Stimulated activated effector memory CD8-positive, alpha-beta T cell treated with anti-CD3 and anti-CD28 coated beads, Interleukin-12 subunit alpha, Interleukin-12 subunit beta, amount 100 ng/mL, for 72 hours (primary cell): ENCODE data around the gene PRR16.
"Not testable (repeated sequence)": the region's sequence is repeated elsewhere in the genome, so short reads cannot be mapped to it uniquely, and the experiment has no call there.

Experiments used
- ATAC-seq: fragments of 150-1000 bp; cut with Tn5 transposase; 2 replicates; pipeline ENCODE4 v1.10.0; 2021
- DNase-seq, 2 donors: peaks; one replicate each; pipeline ENCODE4 v3.0.0; 2021 to 2022; ENCODE audit warnings: low spot score in 2 of 2
- H3K27ac Mint-ChIP-seq: one replicate; pipeline ENCODE4 v1.8.0; 2022; ENCODE audit warnings: mild to moderate bottlenecking, mixed read lengths
- H3K36me3 Mint-ChIP-seq: one replicate; pipeline ENCODE4 v1.8.0; 2022; ENCODE audit warnings: mild to moderate bottlenecking, mixed read lengths
- H3K4me1 Mint-ChIP-seq: one replicate; pipeline ENCODE4 v1.8.0; 2022; ENCODE audit warnings: mixed read lengths
- H3K4me3 Mint-ChIP-seq: one replicate; pipeline ENCODE4 v1.8.0; 2022; ENCODE audit warnings: mild to moderate bottlenecking, mixed read lengths
- H3K9me3 Mint-ChIP-seq: one replicate; pipeline ENCODE4 v1.8.0; 2022; ENCODE audit warnings: mixed read lengths

The PRR16 gene

GRCh38 chr5:120463991-120464626 lies at the start of gene PRR16:
PRR16 (plus strand) TSS chr5:120464300.
- no peaks in the 10 kb centered on the region for H3K4me1 Mint-ChIP-seq
- no peak within 1 kb of the TSS for H3K4me3 Mint-ChIP-seq
- no peak for DNase-seq
- peak; percentile 37 for ATAC-seq
- no peaks in the 10 kb centered on the region for H3K36me3 Mint-ChIP-seq
- peaks cover 6% of the 10 kb centered on the region for H3K9me3 Mint-ChIP-seq
- no peak within 1 kb of the TSS for H3K27ac Mint-ChIP-seq

DNA sequence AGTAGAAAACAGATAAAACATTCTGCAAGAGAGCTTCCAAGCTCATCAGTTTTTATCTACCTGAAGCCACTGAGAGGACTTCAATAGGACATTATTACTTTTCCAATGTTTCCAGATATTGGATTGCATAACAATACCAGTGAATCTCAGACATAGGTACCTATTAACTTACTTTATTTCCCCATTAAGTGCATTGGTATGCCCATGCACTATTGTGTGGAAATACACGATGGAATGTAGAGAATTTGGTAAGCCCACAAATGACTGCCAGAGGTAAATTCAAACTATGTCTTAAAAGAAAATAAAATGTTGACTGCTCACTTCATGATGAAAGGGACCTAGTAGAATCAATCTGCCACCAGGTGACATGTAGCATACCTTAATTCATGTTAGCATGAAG lies 48.1 kb upstream of the PRR16 start:
- DNase-seq (no peak), ATAC-seq (no peak)
- no peaks in the 10 kb centered on the region for H3K4me1 Mint-ChIP-seq
- H3K4me3 Mint-ChIP-seq: no peak overlapping the region
- no peaks in the 10 kb centered on the region for H3K36me3 Mint-ChIP-seq
- no peak overlapping the region for H3K27ac Mint-ChIP-seq
- peaks cover 6% of the 10 kb centered on the region for H3K9me3 Mint-ChIP-seq

- Mint-ChIP-seq H3K4me3 (no peak overlapping the region), H3K27ac (no peak overlapping the region), H3K4me1 (no peaks in the 10 kb centered on the region), H3K36me3 (no peaks in the 10 kb centered on the region), H3K9me3 (peaks cover 7% of the 10 kb centered on the region)
- no peak for DNase-seq
- no peak for ATAC-seq
Measured at GRCh38 chr5:120419127-120419526, 45.0 kb upstream of the PRR16 start.

- H3K27ac Mint-ChIP-seq, H3K4me3 Mint-ChIP-seq, DNase-seq, ATAC-seq, H3K4me1 Mint-ChIP-seq, H3K36me3 Mint-ChIP-seq: not testable (repeated sequence)
- peaks cover 29% of the 10 kb centered on the region for H3K9me3 Mint-ChIP-seq
Measured at GRCh38 chr5:120426633-120427275, 37.3 kb upstream of the PRR16 start.

- no peak for ATAC-seq
- H3K4me1 Mint-ChIP-seq: no peaks in the 10 kb centered on the region
- H3K36me3 Mint-ChIP-seq: no peaks in the 10 kb centered on the region
- DNase-seq: no peak
- peaks cover 29% of the 10 kb centered on the region for H3K9me3 Mint-ChIP-seq
- no peak overlapping the region for H3K4me3 Mint-ChIP-seq
- no peak overlapping the region for H3K27ac Mint-ChIP-seq
Measured at GRCh38 chr5:120430572-120430971, 33.5 kb upstream of the PRR16 start.

DNA sequence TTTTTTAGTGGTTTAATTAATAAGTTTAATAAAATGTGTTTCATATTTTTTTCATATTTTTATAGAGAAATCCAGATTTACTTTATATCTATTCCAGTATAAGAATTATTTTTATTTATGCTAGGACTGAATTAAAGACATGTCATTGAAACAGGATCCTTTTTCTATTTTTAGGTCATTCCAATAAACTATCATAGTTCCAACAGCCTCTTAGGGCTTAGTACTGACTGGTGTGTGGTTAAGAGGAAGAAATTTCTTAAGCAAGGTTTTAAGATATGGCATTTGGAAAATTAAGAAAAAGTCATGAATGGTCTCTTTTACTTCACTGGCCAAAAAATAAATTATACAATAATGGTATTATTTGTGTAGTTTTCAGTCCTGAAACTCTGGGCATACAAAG lies 31.2 kb upstream of the PRR16 start:
- Mint-ChIP-seq H3K4me3 (no peak overlapping the region), H3K9me3 (peaks cover 31% of the 10 kb centered on the region), H3K27ac (no peak overlapping the region), H3K36me3 (no peaks in the 10 kb centered on the region), H3K4me1 (no peaks in the 10 kb centered on the region)
- ATAC-seq: no peak
- DNase-seq: no peak

- Mint-ChIP-seq H3K9me3 (peaks cover 19% of the 10 kb centered on the region), H3K36me3 (no peaks in the 10 kb centered on the region), H3K4me3 (no peak overlapping the region), H3K4me1 (no peaks in the 10 kb centered on the region), H3K27ac (no peak overlapping the region)
- no peak for ATAC-seq
- no peak for DNase-seq
Measured at GRCh38 chr5:120435129-120435528, 29.0 kb upstream of the PRR16 start.

- ATAC-seq (no peak), DNase-seq (no peak)
- Mint-ChIP-seq H3K27ac (no peak overlapping the region), H3K36me3 (no peaks in the 10 kb centered on the region), H3K4me3 (no peak overlapping the region), H3K4me1 (no peaks in the 10 kb centered on the region), H3K9me3 (peaks cover 11% of the 10 kb centered on the region)
Measured at GRCh38 chr5:120436996-120437395, 27.1 kb upstream of the PRR16 start.

DNA sequence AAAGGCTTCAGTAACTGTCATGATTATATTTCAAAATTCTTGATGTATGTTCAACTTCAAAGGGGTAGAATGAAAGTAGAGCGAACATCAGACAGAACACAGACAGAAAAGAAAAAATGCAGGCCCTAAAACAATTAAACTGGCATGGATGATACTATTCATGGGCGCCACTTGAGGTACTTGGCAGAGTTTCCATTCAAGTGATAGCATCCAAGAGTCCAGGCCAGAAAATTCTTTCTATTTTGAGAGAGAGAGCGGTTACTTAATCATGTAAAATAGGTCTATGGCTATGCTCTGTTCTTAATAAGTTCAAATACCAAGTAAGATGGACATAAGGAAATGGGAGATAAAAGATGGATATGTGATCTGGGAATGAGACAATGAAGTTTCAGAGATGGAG lies 21.4 kb upstream of the PRR16 start:
- Mint-ChIP-seq H3K36me3 (no peaks in the 10 kb centered on the region), H3K4me1 (no peaks in the 10 kb centered on the region), H3K9me3 (peaks cover 7% of the 10 kb centered on the region), H3K4me3 (no peak overlapping the region), H3K27ac (no peak overlapping the region)
- ATAC-seq (no peak), DNase-seq (no peak)

DNA sequence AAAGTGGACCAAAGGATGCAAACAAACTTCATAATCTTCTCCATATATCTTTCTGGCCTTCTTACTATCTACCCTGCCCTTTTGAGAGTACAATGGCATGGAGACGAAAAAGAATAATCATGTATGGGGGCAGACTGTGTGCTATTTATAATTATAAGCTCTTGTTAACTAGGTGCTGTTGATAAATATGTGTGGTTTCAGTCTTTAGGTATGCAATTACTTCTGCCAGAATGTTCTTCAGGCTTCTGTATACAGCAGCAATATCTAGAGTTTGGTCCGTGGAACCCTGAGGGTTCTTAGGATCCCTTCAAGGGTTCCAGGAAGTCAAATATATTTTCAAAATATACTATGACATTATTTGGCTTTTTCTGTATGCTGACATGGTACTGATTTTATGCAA lies 20.5 kb upstream of the PRR16 start:
- Mint-ChIP-seq H3K4me3 (no peak overlapping the region), H3K9me3 (peaks cover 7% of the 10 kb centered on the region), H3K4me1 (no peaks in the 10 kb centered on the region), H3K27ac (no peak overlapping the region), H3K36me3 (no peaks in the 10 kb centered on the region)
- ATAC-seq: no peak
- DNase-seq: no peak

GRCh38 chr5:120446068-120446492 lies 18.0 kb upstream of the PRR16 start:
- ATAC-seq: no peak
- no peak overlapping the region for H3K4me3 Mint-ChIP-seq

GRCh38 chr5:120446901-120447300 lies 17.2 kb upstream of the PRR16 start:
- Mint-ChIP-seq H3K27ac (no peak overlapping the region), H3K4me1 (no peaks in the 10 kb centered on the region), H3K9me3 (peaks cover 9% of the 10 kb centered on the region), H3K4me3 (no peak overlapping the region), H3K36me3 (no peaks in the 10 kb centered on the region)
- ATAC-seq: no peak
- DNase-seq: no peak

More at GRCh38 chr5:120446068-120446492, 18.0 kb upstream of the PRR16 start:
- DNase-seq: no peak
- peaks cover 9% of the 10 kb centered on the region for H3K9me3 Mint-ChIP-seq
- no peaks in the 10 kb centered on the region for H3K4me1 Mint-ChIP-seq
- no peak overlapping the region for H3K27ac Mint-ChIP-seq
- H3K36me3 Mint-ChIP-seq: no peaks in the 10 kb centered on the region

DNA sequence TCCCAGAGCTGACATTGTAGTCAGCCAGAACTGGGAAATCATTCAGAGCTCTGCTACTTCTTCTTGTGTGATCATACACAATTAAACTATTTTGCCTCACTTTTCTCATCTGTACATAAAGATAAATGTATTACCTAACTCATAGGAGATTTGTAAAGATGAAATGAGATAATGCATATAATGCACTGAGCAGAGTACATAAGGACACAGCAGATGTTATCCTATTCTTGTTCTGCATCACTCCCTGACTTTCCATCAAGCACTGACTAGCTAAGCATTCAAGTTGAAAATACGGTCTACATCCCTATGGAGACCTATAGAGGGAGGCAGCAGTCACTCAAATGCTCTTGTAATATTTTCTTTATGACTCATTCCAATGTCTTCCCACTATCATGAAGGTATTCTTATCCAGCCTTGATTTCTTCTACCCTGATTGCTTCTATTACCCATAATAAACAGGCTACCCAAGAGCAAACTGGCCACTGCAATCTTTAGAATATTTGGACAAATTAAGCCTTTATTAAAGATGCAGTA lies 16.3 kb upstream of the PRR16 start:
- no peaks in the 10 kb centered on the region for H3K4me1 Mint-ChIP-seq
- DNase-seq: no peak
- H3K27ac Mint-ChIP-seq: no peak overlapping the region
- no peak for ATAC-seq
- H3K9me3 Mint-ChIP-seq: peaks cover 4% of the 10 kb centered on the region
- H3K4me3 Mint-ChIP-seq: no peak overlapping the region
- H3K36me3 Mint-ChIP-seq: no peaks in the 10 kb centered on the region

- peaks cover 2% of the 10 kb centered on the region for H3K9me3 Mint-ChIP-seq
- no peak for DNase-seq
- H3K27ac Mint-ChIP-seq: no peak overlapping the region
- H3K4me1 Mint-ChIP-seq: no peaks in the 10 kb centered on the region
- no peak for ATAC-seq
- H3K4me3 Mint-ChIP-seq: no peak overlapping the region
- no peaks in the 10 kb centered on the region for H3K36me3 Mint-ChIP-seq
Measured at GRCh38 chr5:120449501-120449900, 14.6 kb upstream of the PRR16 start.

- Mint-ChIP-seq H3K4me1 (no peaks in the 10 kb centered on the region), H3K9me3 (peaks cover 2% of the 10 kb centered on the region), H3K36me3 (no peaks in the 10 kb centered on the region), H3K27ac (no peak overlapping the region), H3K4me3 (no peak overlapping the region)
- no peak for ATAC-seq
- no peak for DNase-seq
Measured at GRCh38 chr5:120450910-120451309, 13.2 kb upstream of the PRR16 start.

- ATAC-seq: peak; percentile 31
- H3K4me3 Mint-ChIP-seq: no peak overlapping the region
Measured at GRCh38 chr5:120451445-120451844, 12.7 kb upstream of the PRR16 start.

More at GRCh38 chr5:120451445-120451844, 12.7 kb upstream of the PRR16 start:
- Mint-ChIP-seq H3K9me3 (peaks cover 5% of the 10 kb centered on the region), H3K27ac (no peak overlapping the region), H3K36me3 (no peaks in the 10 kb centered on the region), H3K4me1 (no peaks in the 10 kb centered on the region)
- no peak for DNase-seq
